NAMALWA (cell line): ENCODE data around the gene SULF2.

ENCODE experiments used
- DNase-seq: peaks from one replicate; pipeline ENCODE4 v3.0.0-alpha.2; 2015; ENCODE audit warnings: low spot score

The SULF2 gene

DNA sequence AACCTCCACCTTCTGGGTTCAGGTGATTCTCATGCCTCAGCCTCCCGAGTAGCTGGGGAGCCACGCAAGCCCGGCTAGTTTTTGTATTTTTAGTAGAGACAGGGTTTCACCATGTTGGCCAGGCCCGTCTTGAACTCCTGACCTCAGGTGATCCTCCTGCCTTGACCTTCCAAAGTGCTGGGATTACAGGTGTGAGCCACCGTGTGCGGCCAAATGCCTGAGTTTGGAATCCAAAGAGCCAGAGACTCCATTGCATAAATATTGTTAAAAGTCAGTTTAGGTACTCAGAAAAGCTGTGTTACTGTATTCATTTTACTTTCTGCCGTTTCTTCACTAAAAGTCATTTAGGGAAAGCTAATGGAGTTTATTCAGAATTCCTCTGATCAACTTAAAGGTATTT, 137.3 kb downstream of the SULF2 start:
- DNase-seq, result no peak

DNA sequence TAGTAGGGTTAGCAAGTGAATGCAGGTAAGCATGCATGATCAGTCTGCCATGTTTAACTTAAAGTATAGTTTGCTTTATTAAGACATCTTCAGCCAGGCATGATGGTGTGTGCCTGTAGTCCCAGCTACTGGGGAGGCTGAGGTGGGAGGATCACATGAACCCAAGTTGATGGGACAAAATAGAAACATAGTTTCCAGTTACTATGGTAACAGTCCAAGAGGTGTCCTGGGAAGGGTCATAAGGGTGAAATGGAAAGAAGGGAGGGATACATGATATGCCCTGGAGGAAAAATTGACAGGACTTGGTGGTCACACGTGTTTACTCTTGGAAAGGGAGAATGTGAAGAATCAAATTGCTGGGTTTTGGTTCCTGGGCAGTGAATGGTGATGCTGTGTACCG, 139.6 kb downstream of the SULF2 start:
- DNase-seq, result no peak

DNA sequence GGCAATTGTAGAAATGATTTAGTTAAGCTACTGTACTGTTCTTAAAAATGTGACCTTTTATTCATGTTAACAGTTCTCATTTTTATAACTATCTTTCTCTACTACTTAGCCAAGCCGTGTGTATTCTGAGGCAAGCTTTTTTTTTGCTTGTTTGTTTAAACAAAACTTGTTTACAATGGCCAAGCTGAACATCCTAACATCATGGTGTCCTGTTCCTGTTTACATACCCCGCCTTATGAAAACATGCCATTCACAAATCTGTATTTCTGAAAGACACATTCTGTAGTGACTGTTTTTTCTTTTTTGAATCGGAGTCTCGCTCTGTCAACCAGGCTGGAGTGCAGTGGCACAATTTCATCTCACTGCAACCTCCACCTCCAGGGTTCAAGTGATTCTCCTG, 142.7 kb downstream of the SULF2 start:
- no peak for DNase-seq

DNA sequence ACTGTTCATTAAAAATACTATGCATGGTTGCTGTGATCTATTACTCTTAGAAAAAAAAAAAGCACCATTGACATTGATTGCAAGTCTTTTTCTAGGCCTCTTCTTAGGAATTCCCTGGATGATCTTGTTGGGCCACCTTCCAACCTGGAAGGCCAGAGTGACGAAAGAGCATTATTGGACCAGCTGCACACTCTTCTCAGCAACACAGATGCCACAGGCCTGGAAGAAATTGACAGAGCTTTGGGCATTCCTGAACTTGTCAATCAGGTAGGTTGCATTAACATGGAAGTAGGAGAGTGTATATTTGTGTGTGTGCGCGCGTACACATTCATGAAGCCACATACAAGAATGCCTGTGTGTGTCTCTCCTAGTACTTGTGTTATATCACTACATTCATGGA, 143.2 kb downstream of the SULF2 start:
- DNase-seq, result no peak

DNA sequence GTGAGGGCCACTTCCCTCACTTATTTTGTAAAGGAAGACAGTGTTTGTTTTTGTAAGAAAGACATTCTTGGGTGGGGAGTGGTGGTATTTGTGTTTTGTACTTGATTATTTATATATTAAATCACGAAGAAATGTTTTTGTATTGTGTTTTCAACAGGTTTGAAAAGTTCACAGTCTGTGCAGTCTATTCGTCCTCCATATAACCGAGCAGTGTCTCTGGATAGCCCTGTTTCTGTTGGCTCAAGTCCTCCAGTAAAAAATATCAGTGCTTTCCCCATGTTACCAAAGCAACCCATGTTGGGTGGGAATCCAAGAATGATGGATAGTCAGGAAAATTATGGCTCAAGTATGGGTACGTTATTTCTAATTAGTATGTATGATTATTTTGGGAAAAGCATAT, 146.4 kb downstream of the SULF2 start:
- DNase-seq, result no peak

DNA sequence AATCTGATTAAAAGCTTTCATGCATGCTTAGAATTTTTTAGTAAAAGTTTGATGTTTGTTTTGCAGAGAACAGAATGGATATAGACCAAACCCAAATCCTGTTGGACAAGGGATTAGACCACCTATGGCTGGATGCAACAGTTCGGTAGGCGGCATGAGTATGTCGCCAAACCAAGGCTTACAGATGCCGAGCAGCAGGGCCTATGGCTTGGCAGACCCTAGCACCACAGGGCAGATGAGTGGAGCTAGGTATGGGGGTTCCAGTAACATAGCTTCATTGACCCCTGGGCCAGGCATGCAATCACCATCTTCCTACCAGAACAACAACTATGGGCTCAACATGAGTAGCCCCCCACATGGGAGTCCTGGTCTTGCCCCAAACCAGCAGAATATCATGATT, 150.0 kb downstream of the SULF2 start:
- DNase-seq, result no peak

DNA sequence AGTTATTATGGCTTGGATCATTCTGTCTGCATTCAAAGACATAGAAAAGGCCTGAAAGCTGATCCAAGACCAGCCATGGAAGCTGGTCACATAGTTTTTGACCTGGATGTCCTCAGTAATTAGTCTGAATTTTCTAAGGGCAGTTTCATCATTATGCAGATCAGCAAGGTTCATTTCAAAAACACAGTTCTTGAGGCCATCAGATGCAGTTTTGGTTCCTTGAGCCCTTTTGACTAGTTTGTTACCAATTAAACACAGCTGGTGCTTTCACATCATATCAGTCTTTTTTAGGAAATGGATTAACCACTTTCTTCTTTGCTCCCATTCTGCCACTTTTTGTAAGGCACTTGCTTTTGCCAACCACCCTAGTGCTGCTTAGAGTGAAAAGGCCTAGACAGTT, 154.2 kb downstream of the SULF2 start:
- DNase-seq, result no peak

DNA sequence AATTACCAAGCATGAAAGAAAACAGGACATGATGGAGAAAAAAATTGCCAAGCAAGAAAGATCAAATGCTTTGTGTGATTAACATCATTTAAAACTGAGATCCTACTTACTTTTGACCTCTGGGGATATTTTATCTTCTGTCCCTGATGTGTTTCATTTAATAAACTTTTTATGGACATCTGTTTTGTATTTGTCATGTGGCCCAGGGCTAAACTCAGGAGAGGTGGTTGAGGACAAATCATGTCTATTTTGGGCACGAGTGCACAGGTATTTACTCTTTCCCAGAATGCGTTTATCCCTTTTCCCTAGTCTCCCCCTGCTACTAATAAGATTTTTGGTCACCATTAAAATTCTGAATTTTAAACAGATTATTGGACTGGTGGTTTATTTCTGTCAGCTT, 155.4 kb downstream of the SULF2 start:
- DNase-seq, result no peak

DNA sequence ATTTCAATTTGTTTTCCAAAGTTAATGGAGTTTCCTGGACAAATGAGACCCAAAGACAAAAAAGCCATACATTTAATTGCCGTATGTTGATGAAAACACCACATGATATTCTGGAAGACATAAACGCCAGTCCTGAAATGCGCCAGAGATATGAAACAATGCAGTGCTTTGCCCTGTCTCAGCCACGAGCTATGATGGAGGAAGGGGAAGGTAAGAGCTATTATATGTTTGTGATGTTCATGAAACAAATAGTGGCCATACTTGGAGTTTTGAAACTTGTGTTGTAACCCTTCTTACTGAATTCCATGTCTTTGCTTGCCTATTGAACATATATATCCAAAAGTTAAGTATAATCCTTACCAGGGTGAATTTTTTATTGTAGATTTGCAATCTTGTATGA, 157.7 kb downstream of the SULF2 start:
- DNase-seq, result no peak

DNA sequence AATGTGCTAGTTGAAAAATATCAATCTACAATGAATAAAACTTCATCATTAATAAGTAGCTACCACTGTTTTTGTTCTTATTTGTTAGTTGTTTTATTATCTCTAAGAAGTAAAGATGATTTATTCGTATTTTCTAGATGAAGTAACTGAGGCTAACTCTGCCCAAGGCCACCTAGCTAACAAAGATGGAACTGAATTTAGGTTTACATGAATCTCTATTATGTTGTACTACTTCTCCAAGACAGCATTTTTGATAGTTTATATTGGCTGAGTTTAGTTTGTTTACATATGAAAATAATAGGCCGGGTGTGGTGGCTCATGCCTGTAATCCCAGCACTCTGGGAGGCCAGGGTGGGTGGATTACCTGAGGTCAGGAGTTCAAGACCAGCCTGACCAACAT, 162.1 kb downstream of the SULF2 start:
- no peak for DNase-seq

DNA sequence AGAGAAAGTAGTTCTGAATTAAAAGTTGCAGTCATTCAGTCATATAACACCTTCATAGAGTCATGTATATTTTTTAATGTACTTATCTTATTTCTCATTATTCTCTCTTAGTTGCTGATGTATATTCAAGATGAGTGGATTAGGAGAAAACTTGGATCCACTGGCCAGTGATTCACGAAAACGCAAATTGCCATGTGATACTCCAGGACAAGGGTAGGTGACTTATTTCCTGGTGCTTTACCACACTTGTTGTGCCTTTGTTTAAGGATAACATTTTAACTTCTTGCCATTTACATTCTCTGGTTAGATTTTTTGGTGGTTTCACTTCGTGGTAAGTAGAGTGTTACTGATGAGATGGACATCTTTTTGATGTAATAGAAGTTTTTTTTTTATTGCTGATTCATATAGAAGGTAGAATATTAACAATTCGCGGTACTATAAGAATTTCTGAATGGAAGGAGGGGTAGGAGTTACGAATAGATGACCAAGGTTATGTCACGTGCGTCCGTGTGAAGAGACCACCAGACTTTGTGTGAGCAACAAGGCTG, 163.1 kb downstream of the SULF2 start:
- no peak for DNase-seq

DNA sequence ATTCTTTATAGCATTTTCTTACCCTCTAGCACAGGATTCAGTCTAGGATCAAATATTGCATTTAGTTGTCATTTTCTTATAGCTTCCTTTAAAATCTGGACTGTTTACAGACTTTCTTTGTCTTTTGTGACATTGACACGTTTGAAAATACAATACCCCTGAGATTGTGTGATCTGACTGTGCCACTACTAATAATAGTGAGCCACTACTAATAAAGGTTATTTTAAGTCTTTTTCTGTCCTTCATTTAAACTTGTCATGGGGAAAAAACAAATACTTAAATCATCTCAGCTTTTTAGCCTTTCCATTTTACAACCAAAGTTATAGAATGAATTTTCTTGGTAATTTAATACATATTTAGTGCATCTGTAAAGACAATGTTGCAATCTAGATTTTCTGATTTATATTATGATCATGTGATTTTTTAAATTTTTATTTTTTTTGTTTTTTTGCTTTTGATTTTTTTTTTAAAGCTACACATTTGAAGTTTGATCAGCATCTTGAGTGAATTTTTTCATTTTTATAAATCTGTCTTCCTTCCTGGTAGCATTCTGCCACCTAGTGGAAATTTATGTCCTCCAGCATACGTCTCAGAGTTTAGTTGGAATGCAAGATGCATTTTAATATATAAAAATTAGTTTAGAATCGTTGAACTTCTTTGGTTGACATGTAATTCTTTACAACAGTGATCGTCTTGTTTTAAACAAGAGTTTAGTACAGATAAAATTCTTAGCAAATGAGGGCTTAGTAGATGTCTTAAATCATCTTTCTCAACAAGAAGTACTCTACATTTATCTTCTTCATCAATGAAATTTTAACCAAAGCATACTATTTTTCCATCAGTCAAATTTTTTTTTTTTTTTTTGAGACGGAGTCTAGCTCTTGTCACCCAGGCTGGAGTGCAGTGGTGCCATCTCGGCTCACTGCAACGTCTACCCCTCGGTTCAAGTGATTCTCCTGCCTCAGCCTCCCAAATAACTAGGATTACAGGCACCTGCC, 164.2 kb downstream of the SULF2 start:
- peak; percentile 80 for DNase-seq

DNA sequence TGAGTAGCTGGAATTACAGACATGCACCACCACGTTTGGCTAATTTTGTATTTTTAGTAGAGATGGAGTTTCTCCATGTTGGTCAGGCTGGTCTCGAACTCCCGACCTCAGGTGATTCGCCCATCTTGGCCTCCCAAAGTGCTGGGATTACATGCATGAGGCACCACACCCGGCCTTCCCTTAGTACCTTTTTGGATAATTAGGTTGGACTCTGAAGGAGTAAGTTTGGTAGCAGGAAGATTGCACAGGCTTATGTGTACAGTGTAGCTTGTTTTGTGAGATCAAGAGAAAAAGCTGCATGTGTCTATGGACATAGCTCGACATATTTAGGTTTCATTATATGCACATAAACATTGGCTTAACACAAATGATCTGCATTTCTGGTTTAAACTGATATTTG, 166.8 kb downstream of the SULF2 start:
- no peak for DNase-seq

DNA sequence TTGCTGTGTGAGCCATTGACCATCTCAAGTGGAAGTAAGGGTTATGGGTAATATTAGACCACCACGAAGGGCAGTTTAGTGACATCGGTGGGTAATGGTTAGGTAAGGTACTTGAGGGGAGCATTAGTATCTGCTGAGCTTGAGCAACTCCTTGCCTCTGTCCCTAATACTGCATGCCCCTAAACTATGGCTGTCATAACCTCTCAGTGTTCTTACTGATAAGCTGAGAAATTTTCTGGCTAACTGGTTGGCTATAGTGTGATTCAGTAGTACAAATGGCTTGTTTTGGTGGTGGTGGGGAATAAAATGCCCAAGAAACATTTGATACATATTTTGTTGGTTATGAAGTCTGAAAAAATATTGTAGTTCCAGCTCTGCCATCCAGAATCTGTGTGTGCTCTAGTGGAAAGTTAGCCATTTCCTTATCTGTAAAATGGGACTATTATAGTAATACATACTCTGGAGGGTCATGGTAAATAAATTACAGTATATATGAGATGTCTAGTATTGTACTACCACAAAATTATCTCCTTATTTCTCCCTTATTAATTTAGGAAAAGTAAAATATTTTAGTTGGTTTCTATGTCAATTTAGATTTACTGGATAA, 170.5 kb downstream of the SULF2 start:
- no peak for DNase-seq

DNA sequence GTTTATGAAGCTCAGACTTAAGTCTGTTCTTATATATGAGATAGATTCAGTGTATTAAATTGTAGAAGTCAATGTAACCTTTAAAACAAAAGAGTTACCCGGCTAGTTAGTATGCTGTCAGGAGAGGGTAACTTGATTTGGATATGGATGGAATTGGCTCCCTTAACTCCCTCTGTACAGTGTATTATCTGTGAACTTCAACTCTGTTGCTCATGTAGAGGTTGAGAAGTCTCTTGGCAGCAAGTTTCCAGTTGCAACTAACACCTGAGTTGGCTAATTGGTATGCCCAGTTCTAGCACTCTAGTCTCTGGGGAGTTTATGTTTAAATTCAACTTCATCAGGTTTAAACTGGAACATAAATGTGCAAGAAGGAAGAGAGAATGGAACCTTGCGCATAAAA, 172.6 kb downstream of the SULF2 start:
- peak; percentile 25 for DNase-seq

DNA sequence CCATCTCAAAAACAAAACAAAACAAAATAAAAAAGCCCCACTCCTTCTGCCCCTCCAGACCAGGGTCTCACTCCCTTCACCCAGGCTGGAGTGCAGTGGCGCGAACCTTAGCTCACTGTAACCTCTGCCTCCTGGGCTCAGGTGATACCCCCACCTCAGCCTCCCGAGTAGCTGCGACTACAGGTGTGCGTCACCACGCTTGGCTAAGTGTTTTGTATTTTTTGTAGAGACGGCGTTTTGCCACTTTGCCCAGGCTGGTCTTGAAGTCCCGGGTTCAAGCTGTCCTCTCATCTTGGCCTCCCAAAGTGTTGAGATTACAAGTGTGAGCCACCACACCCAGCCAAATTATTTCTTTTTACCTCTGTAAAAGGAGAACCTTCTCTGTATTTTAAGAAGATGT, 173.5 kb downstream of the SULF2 start:
- no peak for DNase-seq

DNA sequence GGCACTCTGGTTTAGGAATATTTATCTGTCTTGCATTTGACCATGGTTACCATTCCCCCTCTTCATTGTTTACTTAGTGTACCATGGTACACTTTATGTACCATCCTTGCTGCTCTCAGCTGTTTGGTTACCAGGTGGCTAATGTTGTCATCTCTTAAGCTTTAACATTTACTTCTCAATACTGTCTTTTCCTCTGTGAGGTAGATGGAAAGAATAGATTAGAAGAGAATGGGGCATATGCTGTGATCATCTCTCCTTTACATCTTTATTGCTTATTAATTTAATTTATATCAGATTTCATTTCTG, 174.4 kb downstream of the SULF2 start:
- no peak for DNase-seq

DNA sequence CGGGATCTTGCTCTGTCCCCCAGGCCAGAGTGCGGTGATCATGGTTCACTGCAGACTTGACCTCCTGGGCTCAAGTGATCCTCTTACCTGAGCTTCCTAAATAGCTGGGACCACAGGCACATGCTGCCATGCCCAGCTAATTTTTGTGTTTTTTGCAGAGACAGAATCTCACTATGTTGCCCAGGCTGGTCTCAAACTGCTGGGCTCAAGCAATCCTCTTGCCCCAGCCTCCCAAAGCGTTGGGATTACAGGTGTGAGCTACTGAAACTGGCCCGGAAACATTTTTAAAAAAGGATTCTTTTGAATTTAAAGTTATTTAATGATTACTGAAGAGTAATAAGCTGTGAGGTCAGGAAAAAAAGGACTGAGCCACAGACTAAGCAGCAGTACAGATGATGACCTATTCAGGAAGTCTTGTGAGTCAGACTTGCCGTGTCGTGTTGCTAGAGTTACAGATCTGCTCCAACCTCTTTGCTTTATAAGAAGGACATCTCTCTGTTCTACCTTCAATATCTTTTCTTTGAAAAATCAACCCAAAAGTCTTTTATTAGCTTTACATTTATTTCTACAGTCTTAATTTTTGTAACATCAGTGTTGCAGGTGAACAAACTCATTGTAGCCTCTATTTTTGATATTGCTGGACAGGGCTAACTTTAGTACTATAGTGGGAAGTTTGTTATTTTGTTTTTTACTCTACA, 174.9 kb downstream of the SULF2 start:
- DNase-seq, result no peak

DNA sequence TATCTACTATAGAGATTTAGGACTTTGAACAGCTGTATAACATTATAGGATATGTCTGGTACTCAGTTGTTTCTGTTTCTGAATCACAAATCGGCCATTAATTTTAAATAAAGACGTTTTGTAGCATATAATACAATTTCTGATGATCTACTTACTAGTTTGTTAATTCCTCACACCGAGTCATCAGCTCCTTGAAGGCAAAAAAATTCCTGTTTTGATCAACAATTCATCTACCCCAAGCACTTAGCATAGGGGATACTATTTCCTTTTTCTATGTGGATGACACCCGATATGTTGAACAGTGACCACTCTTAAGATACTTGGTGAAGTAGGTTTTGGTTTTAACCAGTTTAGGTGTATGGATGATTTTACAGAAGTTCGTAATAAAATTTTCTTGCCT, 176.3 kb downstream of the SULF2 start:
- DNase-seq, result no peak
